ENCODE data around the gene EXD1. TPM values are rescaled to one million over a fixed set of nuclear protein-coding genes. Genes with fewer than 3 reads are reported as not detected.

The EXD1 gene
- total RNA-seq, 2 experiments from 2014 or later = not detected

GRCh38 chr15:41169086-41169485 is 61.5 kb downstream of the EXD1 start:
- no peak for ATAC-seq (ENCODE audit: poor library complexity)
- Mint-ChIP-seq H3K4me1 (ENCODE audit: low read depth) (no peaks in the 10 kb centered on the region), H3K9me3 (no peaks in the 10 kb centered on the region), H3K27me3 (no peaks in the 10 kb centered on the region), H3K4me3 (no peak overlapping the region), H3K36me3 (ENCODE audit: low read depth) (no peaks in the 10 kb centered on the region), H3K27ac (no peak overlapping the region)
- H3K36me3 ChIP-seq (ENCODE audit: insufficient read depth, low read length) = no peaks in the 10 kb centered on the region
- no peaks in the 10 kb centered on the region for H3K9me3 ChIP-seq (ENCODE audit: control insufficient read depth in 1 of 2, insufficient read depth in 1 of 2, low read length in 2 of 2)
- intact Hi-C loops (cut with DNase I, micrococcal nuclease) = no loop called here
- H3K27ac ChIP-seq (ENCODE audit: low read depth in 1 of 2, low read length in 2 of 2) = no peak overlapping the region
- no peak for DNase-seq
- no peak overlapping the region for H3K4me3 ChIP-seq (ENCODE audit: low read length)
- H3K4me1 ChIP-seq (ENCODE audit: insufficient read depth, low read length) = no peaks in the 10 kb centered on the region
- no peak for TF ChIP-seq CTCF (IDR thresholded peaks at IDR 0.05)
- ChIA-PET CTCF (no interaction called here), POLR2A (no interaction called here)
- peaks cover 0 to 2% of the 10 kb centered on the region in 2 experiments for H3K27me3 ChIP-seq (ENCODE audit: control insufficient read depth in 1 of 2, insufficient read depth in 2 of 2, low read length in 2 of 2)

- Mint-ChIP-seq H3K4me3 (no peak overlapping the region), H3K36me3 (ENCODE audit: low read depth) (no peaks in the 10 kb centered on the region), H3K27ac (no peak overlapping the region), H3K27me3 (no peaks in the 10 kb centered on the region), H3K4me1 (ENCODE audit: low read depth) (peaks cover 5% of the 10 kb centered on the region), H3K9me3 (no peaks in the 10 kb centered on the region)
- H3K4me3 ChIP-seq (ENCODE audit: low read length) = no peak overlapping the region
- TF ChIP-seq CTCF (IDR thresholded peaks at IDR 0.05) = no peak
- intact Hi-C loops (cut with DNase I, micrococcal nuclease) = no loop called here
- H3K4me1 ChIP-seq (ENCODE audit: insufficient read depth, low read length) = no peaks in the 10 kb centered on the region
- H3K27ac ChIP-seq (ENCODE audit: low read depth in 1 of 2, low read length in 2 of 2) = no peak overlapping the region
- ChIA-PET CTCF (no interaction called here), POLR2A (no interaction called here)
- H3K27me3 ChIP-seq (ENCODE audit: control insufficient read depth in 1 of 2, insufficient read depth in 2 of 2, low read length in 2 of 2) = no peaks in the 10 kb centered on the region
- ATAC-seq (ENCODE audit: poor library complexity) (no peak), DNase-seq (no peak)
- H3K9me3 ChIP-seq (ENCODE audit: control insufficient read depth in 1 of 2, insufficient read depth in 1 of 2, low read length in 2 of 2) = no peaks in the 10 kb centered on the region
- H3K36me3 ChIP-seq (ENCODE audit: insufficient read depth, low read length) = no peaks in the 10 kb centered on the region
These were observed 68.8 kb downstream of the EXD1 start for GRCh38 chr15:41161736-41162135.

- H3K4me3 ChIP-seq (ENCODE audit: low read length) = no peak overlapping the region
- H3K27ac ChIP-seq (ENCODE audit: low read depth in 1 of 2, low read length in 2 of 2) = no peak overlapping the region
- DNase-seq (no peak), ATAC-seq (ENCODE audit: poor library complexity) (no peak)
- Mint-ChIP-seq H3K4me3 (no peak overlapping the region), H3K27me3 (no peaks in the 10 kb centered on the region), H3K9me3 (no peaks in the 10 kb centered on the region), H3K27ac (no peak overlapping the region), H3K36me3 (ENCODE audit: low read depth) (no peaks in the 10 kb centered on the region), H3K4me1 (ENCODE audit: low read depth) (peaks cover 5% of the 10 kb centered on the region)
- intact Hi-C loops (cut with DNase I, micrococcal nuclease) = no loop called here
- no peaks in the 10 kb centered on the region for H3K27me3 ChIP-seq (ENCODE audit: control insufficient read depth in 1 of 2, insufficient read depth in 2 of 2, low read length in 2 of 2)
- H3K36me3 ChIP-seq (ENCODE audit: insufficient read depth, low read length) = no peaks in the 10 kb centered on the region
- TF ChIP-seq CTCF (IDR thresholded peaks at IDR 0.05) = no peak
- CTCF ChIA-PET = no interaction called here
- H3K4me1 ChIP-seq (ENCODE audit: insufficient read depth, low read length) = no peaks in the 10 kb centered on the region
- H3K9me3 ChIP-seq (ENCODE audit: control insufficient read depth in 1 of 2, insufficient read depth in 1 of 2, low read length in 2 of 2) = no peaks in the 10 kb centered on the region
- POLR2A ChIA-PET = no interaction called here
These were observed 69.2 kb downstream of the EXD1 start for GRCh38 chr15:41161336-41161735.

Measured in CD4-positive, alpha-beta T cell (primary cell).